Transverse colon (tissue), 3 donors: ENCODE results near the gene SLC25A42.

Experiments used
- POLR2A ChIP-seq: fragments of 450-650 bp; IDR thresholded peaks from one replicate; pipeline ENCODE4 v1.6.1; 2016; ENCODE audit warnings: antibody characterized with exemption, mild to moderate bottlenecking, moderate library complexity
- TF ChIP-seq, protein P1 (sequence below), 5 experiments: fragments of 200-600 bp in 3 of 5; fragments of 450-650 bp in 2 of 5; sonication (generic) in 3 of 5; IDR thresholded peaks; 1 replicate in 2 of 5; 2 replicates in 3 of 5; pipeline ENCODE4 v1.5.1; 2016 to 2017; ENCODE audit warnings: antibody characterized with exemption in 5 of 5, inconsistent platforms in 3 of 5, mild to moderate bottlenecking in 2 of 5, moderate library complexity in 1 of 5

DNA sequence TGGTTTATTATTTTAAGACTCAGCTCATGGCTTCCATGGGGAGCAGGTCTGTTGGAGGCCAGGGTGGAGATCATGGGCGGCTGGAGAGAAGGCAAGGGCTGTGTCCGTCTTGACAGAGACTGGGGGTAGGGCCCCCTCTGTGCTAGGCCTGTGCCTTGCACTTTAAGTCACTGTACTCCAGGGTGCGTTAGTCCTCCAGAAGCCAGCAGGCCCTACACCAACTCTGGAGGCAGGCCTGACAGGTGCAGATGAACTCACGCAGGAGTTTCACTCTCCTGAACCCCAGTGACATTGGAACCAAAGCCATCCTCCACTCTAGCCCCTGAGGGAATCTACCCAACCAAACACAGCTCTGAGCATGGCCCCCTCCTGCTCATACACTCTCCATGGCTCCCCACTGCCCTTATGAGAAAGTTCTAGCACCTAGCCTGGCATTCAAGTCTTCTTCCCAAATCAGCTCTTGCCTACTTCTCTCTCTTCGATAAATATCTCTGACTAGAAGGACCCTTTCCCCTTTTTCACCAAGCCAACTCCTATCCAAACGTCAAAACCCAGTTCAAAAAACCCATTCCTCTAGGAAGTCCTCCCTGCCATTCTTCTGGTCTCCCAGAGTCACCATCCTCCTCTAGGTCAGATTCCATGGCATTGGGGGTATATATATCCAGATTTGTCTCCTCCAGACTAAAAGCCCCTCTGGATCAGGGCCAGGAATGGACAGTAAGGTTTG lies 91.1 kb downstream of the SLC25A42 start:
- TF ChIP-seq POLR2A = no peak
- TF ChIP-seq, protein P1, sequence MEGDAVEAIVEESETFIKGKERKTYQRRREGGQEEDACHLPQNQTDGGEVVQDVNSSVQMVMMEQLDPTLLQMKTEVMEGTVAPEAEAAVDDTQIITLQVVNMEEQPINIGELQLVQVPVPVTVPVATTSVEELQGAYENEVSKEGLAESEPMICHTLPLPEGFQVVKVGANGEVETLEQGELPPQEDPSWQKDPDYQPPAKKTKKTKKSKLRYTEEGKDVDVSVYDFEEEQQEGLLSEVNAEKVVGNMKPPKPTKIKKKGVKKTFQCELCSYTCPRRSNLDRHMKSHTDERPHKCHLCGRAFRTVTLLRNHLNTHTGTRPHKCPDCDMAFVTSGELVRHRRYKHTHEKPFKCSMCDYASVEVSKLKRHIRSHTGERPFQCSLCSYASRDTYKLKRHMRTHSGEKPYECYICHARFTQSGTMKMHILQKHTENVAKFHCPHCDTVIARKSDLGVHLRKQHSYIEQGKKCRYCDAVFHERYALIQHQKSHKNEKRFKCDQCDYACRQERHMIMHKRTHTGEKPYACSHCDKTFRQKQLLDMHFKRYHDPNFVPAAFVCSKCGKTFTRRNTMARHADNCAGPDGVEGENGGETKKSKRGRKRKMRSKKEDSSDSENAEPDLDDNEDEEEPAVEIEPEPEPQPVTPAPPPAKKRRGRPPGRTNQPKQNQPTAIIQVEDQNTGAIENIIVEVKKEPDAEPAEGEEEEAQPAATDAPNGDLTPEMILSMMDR (IDR thresholded peaks at IDR 0.05) = no peak
